Neural cell (in vitro differentiated cells): Measurements from ENCODE around the gene TAS2R41. TPM values are rescaled to one million over a fixed set of nuclear protein-coding genes. Genes with fewer than 3 reads are reported as not detected.

Experiments used
- H2AFZ ChIP-seq: fragments of 200-600, 300-800 bp; sonication (generic), shearing (Covaris generic); 2 replicates; pipeline ENCODE4 v1.6.0; 2014; ENCODE audit warnings: low read depth, mild to moderate bottlenecking, antibody characterized with exemption, low read length, moderate library complexity
- H3F3A ChIP-seq: fragments of 200-600 bp; shearing (Covaris generic); 2 replicates; pipeline ENCODE4 v1.6.1; 2016; ENCODE audit warnings: mild to moderate bottlenecking, moderate library complexity, mixed read lengths, antibody characterized with exemption, low read length; ENCODE audit not compliant: insufficient read depth, poor library complexity, severe bottlenecking
- H3K27ac ChIP-seq: fragments of 200-600, 300-800 bp; sonication (generic), shearing (Covaris generic); 2 replicates; pipeline ENCODE4 v1.5.1; 2014; ENCODE audit warnings: mild to moderate bottlenecking, low read length, moderate library complexity
- H3K27me3 ChIP-seq: fragments of 300-800, 200-600 bp; sonication (generic), shearing (Covaris generic); 2 replicates; pipeline ENCODE4 v1.6.0; 2014; ENCODE audit warnings: mild to moderate bottlenecking, low read depth, low read length, moderate library complexity; ENCODE audit not compliant: insufficient read depth
- H3K36me3 ChIP-seq: fragments of 300-800, 200-600 bp; sonication (generic), shearing (Covaris generic); 2 replicates; pipeline ENCODE4 v1.5.1; 2014; ENCODE audit warnings: mild to moderate bottlenecking, antibody characterized with exemption, low read length, moderate library complexity; ENCODE audit not compliant: insufficient read depth
- H3K4me2 ChIP-seq: fragments of 300-800, 200-600 bp; sonication (generic), shearing (Covaris generic); 2 replicates; pipeline ENCODE4 v1.6.0; 2014; ENCODE audit warnings: mild to moderate bottlenecking, low read length
- H3K4me3 ChIP-seq: fragments of 300-800, 200-600 bp; sonication (generic), shearing (Covaris generic); 2 replicates; pipeline ENCODE4 v1.5.1; 2014; ENCODE audit warnings: mild to moderate bottlenecking, low read length, moderate library complexity
- H3K79me2 ChIP-seq: fragments of 200-600 bp; shearing (Covaris generic); replicated peaks from 2 replicates; pipeline ENCODE4 v1.6.0; 2014; ENCODE audit warnings: mild to moderate bottlenecking, low read length, moderate library complexity; ENCODE audit not compliant: insufficient read depth
- H3K9ac ChIP-seq: fragments of 300-800, 200-600 bp; sonication (generic), shearing (Covaris generic); 2 replicates; pipeline ENCODE4 v1.6.1; 2016; ENCODE audit warnings: mild to moderate bottlenecking, low read length, mixed read lengths
- H3K9me2 ChIP-seq: fragments of 200-600 bp; shearing (Covaris generic); 2 replicates; pipeline ENCODE4 v1.6.1; 2016; ENCODE audit warnings: mild to moderate bottlenecking, low read length, mixed read lengths; ENCODE audit not compliant: insufficient read depth
- H3K9me3 ChIP-seq: fragments of 200-600, 300-800 bp; sonication (generic), shearing (Covaris generic); 2 replicates; pipeline ENCODE4 v1.6.1; 2016; ENCODE audit warnings: mild to moderate bottlenecking, mixed run types, low read length, moderate library complexity, mixed read lengths
- H4K20me1 ChIP-seq: fragments of 200-600 bp; shearing (Covaris generic); 2 replicates; pipeline ENCODE4 v1.6.1; 2016; ENCODE audit warnings: mild to moderate bottlenecking, mixed run types; ENCODE audit not compliant: insufficient read depth
- EP300 ChIP-seq: fragments of 450-650 bp; conservative IDR thresholded peaks from 2 replicates; pipeline ENCODE4 v1.6.1; 2014; ENCODE audit warnings: antibody characterized with exemption, mild to moderate bottlenecking, moderate library complexity; ENCODE audit not compliant: poor library complexity, severe bottlenecking
- EZH2 ChIP-seq: fragments of 200-600, 300-800 bp; shearing (Covaris generic), sonication (generic); IDR thresholded peaks from 2 replicates; pipeline ENCODE4 v1.6.1; 2014; ENCODE audit warnings: antibody characterized with exemption, low read length, borderline replicate concordance, mild to moderate bottlenecking; ENCODE audit not compliant: insufficient read depth, poor library complexity, severe bottlenecking
- MXI1 ChIP-seq: fragments of 450-650 bp; conservative IDR thresholded peaks from 2 replicates; pipeline ENCODE4 v1.6.1; 2014; ENCODE audit warnings: antibody characterized with exemption, mild to moderate bottlenecking; ENCODE audit not compliant: poor library complexity, severe bottlenecking
- POLR2AphosphoS5 ChIP-seq: IDR thresholded peaks from 2 replicates; pipeline ENCODE4 v1.6.1; 2012
- RAD21 ChIP-seq: fragments of 450-650 bp; conservative IDR thresholded peaks from 2 replicates; pipeline ENCODE4 v1.6.1; 2014; ENCODE audit warnings: antibody characterized with exemption, mild to moderate bottlenecking, moderate library complexity
- SMC3 ChIP-seq: fragments of 450-650 bp; conservative IDR thresholded peaks from 2 replicates; pipeline ENCODE4 v1.6.1; 2014; ENCODE audit warnings: antibody characterized with exemption, mild to moderate bottlenecking, moderate library complexity; ENCODE audit not compliant: poor library complexity
- TAF1 ChIP-seq: IDR thresholded peaks from 2 replicates; pipeline ENCODE4 v1.6.1; 2012; ENCODE audit warnings: low read depth
- polyA plus RNA-seq: library from polyadenylated mRNA; depleted of rRNA; stranded (reverse); fragments of >200 nt; gene quantifications from 2 replicates; pipeline ENCODE4 v1.2.3, GENCODE V29; 2014
- TF ChIP-seq, protein P1 (sequence below): IDR thresholded peaks from 2 replicates; pipeline ENCODE4 v1.6.1; 2012; ENCODE audit warnings: borderline replicate concordance
- TF ChIP-seq, protein P2 (sequence below): fragments of 450-650 bp; IDR thresholded peaks from 2 replicates; pipeline ENCODE4 v1.5.1; 2014; ENCODE audit warnings: antibody characterized with exemption, mild to moderate bottlenecking, moderate library complexity; ENCODE audit not compliant: poor library complexity, severe bottlenecking

The TAS2R41 gene
- polyA plus RNA-seq, 1 donor from 2014 or later, result not detected

DNA sequence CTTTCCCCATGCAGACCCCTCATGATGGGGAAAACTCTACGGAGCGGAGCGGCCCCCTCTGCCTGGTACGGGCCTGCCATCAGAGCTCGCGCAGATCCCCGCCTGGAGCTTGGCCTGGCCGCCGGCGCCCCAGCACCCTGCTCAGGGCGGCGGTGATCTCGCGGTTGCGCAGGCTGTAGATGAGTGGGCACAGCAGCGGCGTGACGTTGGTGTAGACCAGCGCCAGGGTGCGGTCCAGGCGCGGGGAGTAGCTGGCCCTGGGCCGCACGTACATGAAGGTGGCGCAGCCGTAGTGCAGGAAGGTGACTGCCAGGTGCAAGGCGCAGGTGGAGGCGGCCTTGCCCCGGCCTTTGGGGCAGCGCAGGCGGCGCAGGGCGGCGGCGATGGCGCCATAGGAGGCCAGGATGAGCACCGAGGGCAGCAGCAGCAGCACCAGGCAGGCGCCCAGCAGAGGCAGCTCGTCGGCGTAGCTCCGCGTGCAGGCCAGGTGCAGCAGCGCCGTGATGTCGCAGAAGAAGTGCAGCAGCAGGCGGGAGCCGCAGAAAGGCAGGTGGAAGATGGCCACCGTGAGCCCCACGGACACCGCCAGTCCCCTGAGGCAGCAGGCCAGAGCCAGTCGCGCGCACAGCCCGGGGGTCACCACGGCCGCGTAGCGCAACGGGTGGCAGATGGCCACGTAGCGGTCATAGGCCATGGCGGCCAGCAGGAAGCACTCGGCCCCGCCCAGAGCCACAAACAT lies 33.4 kb downstream of the TAS2R41 start:
- H4K20me1 ChIP-seq, result no peaks in the 10 kb centered on the region
- no peak for TF ChIP-seq TAF1
- TF ChIP-seq RAD21, result no peak
- no peaks in the 10 kb centered on the region for H3K9me2 ChIP-seq
- no peaks in the 10 kb centered on the region for H3K36me3 ChIP-seq
- no peak overlapping the region for H2AFZ ChIP-seq
- H3K9ac ChIP-seq, result no peak overlapping the region
- no peaks in the 10 kb centered on the region for H3K27me3 ChIP-seq
- no peak overlapping the region for H3K4me2 ChIP-seq
- no peak overlapping the region for H3K27ac ChIP-seq
- no peaks in the 10 kb centered on the region for H3K9me3 ChIP-seq
- H3F3A ChIP-seq, result no peaks in the 10 kb centered on the region
- H3K79me2 ChIP-seq, result no peaks in the 10 kb centered on the region
- H3K4me3 ChIP-seq, result no peak overlapping the region

DNA sequence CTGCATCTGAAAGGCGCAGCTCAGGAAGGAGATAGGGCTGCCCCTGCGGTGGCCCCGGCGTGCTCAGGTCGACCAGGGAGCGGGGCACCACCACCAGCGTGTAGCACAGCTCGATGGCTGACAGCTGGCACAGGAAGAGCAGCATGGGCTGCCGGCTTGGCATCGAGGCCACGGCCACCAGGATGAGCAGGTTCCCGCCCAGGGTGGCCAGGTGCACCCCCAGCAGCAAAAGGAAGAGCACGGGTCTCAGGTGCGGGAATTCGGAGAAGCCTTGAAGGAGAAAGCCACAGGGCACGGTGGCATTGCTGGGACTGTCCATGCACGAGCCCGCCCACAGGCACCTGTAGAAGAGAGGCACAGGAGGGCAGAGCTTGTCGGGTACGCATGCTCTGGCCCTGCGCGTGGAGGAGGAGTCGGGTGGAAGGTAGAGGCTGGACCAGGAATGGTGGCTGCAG lies 33.9 kb downstream of the TAS2R41 start:
- no peak overlapping the region for H3K27ac ChIP-seq
- no peak overlapping the region for H3K4me2 ChIP-seq
- no peaks in the 10 kb centered on the region for H3F3A ChIP-seq

More for the DNA sequence above, 33.9 kb downstream of the TAS2R41 start:
- no peaks in the 10 kb centered on the region for H3K36me3 ChIP-seq
- H3K9me3 ChIP-seq, result no peaks in the 10 kb centered on the region
- no peaks in the 10 kb centered on the region for H3K79me2 ChIP-seq
- H3K27me3 ChIP-seq, result no peaks in the 10 kb centered on the region
- no peaks in the 10 kb centered on the region for H3K9me2 ChIP-seq
- no peak overlapping the region for H3K4me3 ChIP-seq
- no peak overlapping the region for H2AFZ ChIP-seq
- H4K20me1 ChIP-seq, result no peaks in the 10 kb centered on the region
- no peak overlapping the region for H3K9ac ChIP-seq
- TF ChIP-seq POLR2AphosphoS5 (no peak), SMC3 (no peak), EZH2 (no peak), MXI1 (no peak), TAF1 (no peak), RAD21 (no peak), EP300 (no peak)
- TF ChIP-seq, protein P1, sequence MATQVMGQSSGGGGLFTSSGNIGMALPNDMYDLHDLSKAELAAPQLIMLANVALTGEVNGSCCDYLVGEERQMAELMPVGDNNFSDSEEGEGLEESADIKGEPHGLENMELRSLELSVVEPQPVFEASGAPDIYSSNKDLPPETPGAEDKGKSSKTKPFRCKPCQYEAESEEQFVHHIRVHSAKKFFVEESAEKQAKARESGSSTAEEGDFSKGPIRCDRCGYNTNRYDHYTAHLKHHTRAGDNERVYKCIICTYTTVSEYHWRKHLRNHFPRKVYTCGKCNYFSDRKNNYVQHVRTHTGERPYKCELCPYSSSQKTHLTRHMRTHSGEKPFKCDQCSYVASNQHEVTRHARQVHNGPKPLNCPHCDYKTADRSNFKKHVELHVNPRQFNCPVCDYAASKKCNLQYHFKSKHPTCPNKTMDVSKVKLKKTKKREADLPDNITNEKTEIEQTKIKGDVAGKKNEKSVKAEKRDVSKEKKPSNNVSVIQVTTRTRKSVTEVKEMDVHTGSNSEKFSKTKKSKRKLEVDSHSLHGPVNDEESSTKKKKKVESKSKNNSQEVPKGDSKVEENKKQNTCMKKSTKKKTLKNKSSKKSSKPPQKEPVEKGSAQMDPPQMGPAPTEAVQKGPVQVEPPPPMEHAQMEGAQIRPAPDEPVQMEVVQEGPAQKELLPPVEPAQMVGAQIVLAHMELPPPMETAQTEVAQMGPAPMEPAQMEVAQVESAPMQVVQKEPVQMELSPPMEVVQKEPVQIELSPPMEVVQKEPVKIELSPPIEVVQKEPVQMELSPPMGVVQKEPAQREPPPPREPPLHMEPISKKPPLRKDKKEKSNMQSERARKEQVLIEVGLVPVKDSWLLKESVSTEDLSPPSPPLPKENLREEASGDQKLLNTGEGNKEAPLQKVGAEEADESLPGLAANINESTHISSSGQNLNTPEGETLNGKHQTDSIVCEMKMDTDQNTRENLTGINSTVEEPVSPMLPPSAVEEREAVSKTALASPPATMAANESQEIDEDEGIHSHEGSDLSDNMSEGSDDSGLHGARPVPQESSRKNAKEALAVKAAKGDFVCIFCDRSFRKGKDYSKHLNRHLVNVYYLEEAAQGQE, result no peak
- TF ChIP-seq, protein P2, sequence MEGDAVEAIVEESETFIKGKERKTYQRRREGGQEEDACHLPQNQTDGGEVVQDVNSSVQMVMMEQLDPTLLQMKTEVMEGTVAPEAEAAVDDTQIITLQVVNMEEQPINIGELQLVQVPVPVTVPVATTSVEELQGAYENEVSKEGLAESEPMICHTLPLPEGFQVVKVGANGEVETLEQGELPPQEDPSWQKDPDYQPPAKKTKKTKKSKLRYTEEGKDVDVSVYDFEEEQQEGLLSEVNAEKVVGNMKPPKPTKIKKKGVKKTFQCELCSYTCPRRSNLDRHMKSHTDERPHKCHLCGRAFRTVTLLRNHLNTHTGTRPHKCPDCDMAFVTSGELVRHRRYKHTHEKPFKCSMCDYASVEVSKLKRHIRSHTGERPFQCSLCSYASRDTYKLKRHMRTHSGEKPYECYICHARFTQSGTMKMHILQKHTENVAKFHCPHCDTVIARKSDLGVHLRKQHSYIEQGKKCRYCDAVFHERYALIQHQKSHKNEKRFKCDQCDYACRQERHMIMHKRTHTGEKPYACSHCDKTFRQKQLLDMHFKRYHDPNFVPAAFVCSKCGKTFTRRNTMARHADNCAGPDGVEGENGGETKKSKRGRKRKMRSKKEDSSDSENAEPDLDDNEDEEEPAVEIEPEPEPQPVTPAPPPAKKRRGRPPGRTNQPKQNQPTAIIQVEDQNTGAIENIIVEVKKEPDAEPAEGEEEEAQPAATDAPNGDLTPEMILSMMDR, result no peak
